GM12892 (cell line): ENCODE data around the gene FGFBP1.

ENCODE experiments used
- POLR2A ChIP-seq: IDR thresholded peaks from 2 replicates; pipeline ENCODE4 v1.6.1; 2011; ENCODE audit warnings: low read depth, low read length, control low read depth
- POLR2AphosphoS5 ChIP-seq: IDR thresholded peaks from 2 replicates; pipeline ENCODE4 v1.6.1; 2011; ENCODE audit warnings: low read depth, low read length, control low read depth

DNA sequence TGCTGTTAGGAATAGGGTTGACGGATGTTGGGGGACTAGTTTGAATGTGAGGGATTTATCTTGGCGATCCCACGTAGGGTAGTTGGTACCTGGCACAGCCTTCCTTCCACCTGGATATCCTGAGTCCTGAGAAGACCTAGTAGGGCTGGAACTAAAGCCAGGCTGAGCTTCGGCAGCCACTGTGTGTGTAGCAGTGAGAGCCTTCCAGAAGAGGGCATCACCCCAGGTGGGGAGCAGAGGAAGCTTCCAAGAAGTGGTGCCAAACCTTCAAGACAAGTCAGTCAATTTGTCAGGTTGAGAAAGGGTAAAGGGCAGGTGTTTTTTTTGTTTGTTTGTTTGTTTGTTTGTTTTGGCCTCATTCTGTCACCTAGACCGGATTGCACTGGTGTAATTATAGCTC lies 25.6 kb upstream of the FGFBP1 start:
- no peak for TF ChIP-seq POLR2A
- TF ChIP-seq POLR2AphosphoS5, result no peak
